Heart left ventricle (tissue), 16 donors: ENCODE results near the gene TCHP. TPM values are rescaled to one million over a fixed set of nuclear protein-coding genes. Genes with fewer than 3 reads are reported as not detected.
"Not testable (repeated sequence)": the region's sequence is repeated elsewhere in the genome, so short reads cannot be mapped to it uniquely, and the experiment has no call there.

ENCODE experiments used
- ATAC-seq, 4 donors: fragments of 200-7000 bp; cut with Tn5 transposase; one replicate each; pipeline ENCODE4 v1.9.1; 2020 to 2022; ENCODE audit warnings: moderate library complexity in 4 of 4, mild to moderate bottlenecking in 3 of 4, moderate number of reproducible peaks in 1 of 4
- DNase-seq, 5 donors: peaks; one replicate each; pipeline ENCODE4 v3.0.0-alpha.2; 2020
- H3K27ac ChIP-seq, 12 donors: fragments of 200-600 bp; sonication (generic) in 4 of 12; one replicate each; pipeline versions ENCODE4 v1.5.0 to v1.8.0; 2016 to 2022; ENCODE audit warnings: mild to moderate bottlenecking in 2 of 12
- H3K27me3 ChIP-seq, 9 donors: fragments of 200-600 bp; sonication (generic) in 2 of 9; one replicate each; pipeline versions ENCODE4 v1.5.1 to v1.8.0; 2016 to 2022; ENCODE audit warnings: mild to moderate bottlenecking in 3 of 9
- H3K36me3 ChIP-seq, 9 donors: fragments of 200-600 bp; sonication (generic) in 2 of 9; one replicate each; pipeline versions ENCODE4 v1.5.0 to v1.8.0; 2018 to 2022; ENCODE audit warnings: mild to moderate bottlenecking in 2 of 9
- H3K4me1 ChIP-seq, 12 donors: fragments of 200-600 bp; sonication (generic) in 4 of 12; one replicate each; pipeline versions ENCODE4 v1.5.0 to v1.8.0; 2016 to 2022; ENCODE audit warnings: mild to moderate bottlenecking in 3 of 12
- H3K4me3 ChIP-seq, 12 donors: fragments of 200-600 bp; sonication (generic) in 4 of 12; one replicate each; pipeline versions ENCODE4 v1.5.0 to v1.8.0; 2017 to 2022; ENCODE audit warnings: mild to moderate bottlenecking in 9 of 12, moderate library complexity in 4 of 12
- H3K9me3 ChIP-seq, 12 donors: fragments of 200-600 bp; sonication (generic) in 4 of 12; one replicate each; pipeline versions ENCODE4 v1.5.0 to v1.8.0; 2016 to 2022; ENCODE audit warnings: mild to moderate bottlenecking in 1 of 12
- POLR2A ChIP-seq, 2 donors: fragments of 450-650 bp; IDR thresholded peaks; one replicate each; pipeline ENCODE4 v1.6.1; 2017; ENCODE audit warnings: antibody characterized with exemption in 2 of 2, mild to moderate bottlenecking in 2 of 2, moderate library complexity in 2 of 2
- WGBS, 4 donors: extraction: QIAGEN DNeasy Blood & Tissue Kit in 2 of 4; methylation state at CpG; one replicate each; pipeline versions ENCODE4 v1.1.5 to v1.1.7; 2013 to 2018; 5-methylcytosine and 5-hydroxymethylcytosine counted together
- intact Hi-C, 10 donors: fragments of 100-400 bp; cut with DNase I; formaldehyde crosslinking; loops; one replicate each; pipeline versions ENCODE4 v1.11.1 to v1.14.2; 2022
- long read RNA-seq, 3 donors: library from polyadenylated mRNA; unstranded; transcript quantifications; one replicate each; pipeline ENCODE4 v2.0.0, GENCODE V29; 2020 to 2021
- polyA plus RNA-seq, 2 donors: library from polyadenylated mRNA; stranded (reverse); fragments of 200-250 nt; gene quantifications; one replicate each; pipeline ENCODE4 v1.2.3, GENCODE V29; 2013
- total RNA-seq, 9 donors: library from RNA; depleted of rRNA in 2 of 9; stranded (reverse); fragments of >200 nt in 2 of 9; fragmentation: NEBNext Ultra II Directional in 3 of 9; extraction: Animal tissue kit (Norgen Biotek cat#: 25700) in 3 of 9; gene quantifications; one replicate each; pipeline versions ENCODE4 v1.1.0 to v1.2.4, GENCODE V29; 2016 to 2023
- TF ChIP-seq, protein P1 (sequence below), 12 donors: fragments of 200-600 bp; sonication (generic) in 4 of 12; IDR thresholded peaks; one replicate each; pipeline versions ENCODE4 v1.5.0 to v1.8.0; 2018 to 2022; ENCODE audit warnings: antibody characterized with exemption in 12 of 12, mild to moderate bottlenecking in 5 of 12
- donor health status: ischemic (EF 13 %, LVEDD 7.1; RV severe dilation, severe dysfunction).
- donor health status: healthy with polysubstance abuse.
- donor health status: DM: no; HTN: yes; CAD: no.
- donor health status: DM: no; HTN: no; CAD: no.
- donor health status: ischemic (EF 25% LVEDD 6.9; RV normal size, moderate dysfunction).
- donor health status: ischemic (EF 25% LVEDD 5.7; RV mildly dilated, moderate dysfunction).
- donor health status: healthy.
- donor health status: DM: yes; HTN: yes; CAD: no.
- donor health status: ischemic (EF 35%, LVEDD 5.7; RV mildly dilated, moderate dysfunction).
- donor health status: nonischemic (EF 11% LVEDD 7.7; RV severe dilation, severe dysfunction).
- donor health status: DM: yes; HTN: yes; CAD: no.
- donor health status: PGD.
- donor health status: ischemic (EF 29% LVEDD 5.4; RV normal size, mild dysfunction).
- donor health status: nonischemic (EF 23%, LVEDD 6.1; RV moderate dilation, normal function).

Gene TCHP, protein sequence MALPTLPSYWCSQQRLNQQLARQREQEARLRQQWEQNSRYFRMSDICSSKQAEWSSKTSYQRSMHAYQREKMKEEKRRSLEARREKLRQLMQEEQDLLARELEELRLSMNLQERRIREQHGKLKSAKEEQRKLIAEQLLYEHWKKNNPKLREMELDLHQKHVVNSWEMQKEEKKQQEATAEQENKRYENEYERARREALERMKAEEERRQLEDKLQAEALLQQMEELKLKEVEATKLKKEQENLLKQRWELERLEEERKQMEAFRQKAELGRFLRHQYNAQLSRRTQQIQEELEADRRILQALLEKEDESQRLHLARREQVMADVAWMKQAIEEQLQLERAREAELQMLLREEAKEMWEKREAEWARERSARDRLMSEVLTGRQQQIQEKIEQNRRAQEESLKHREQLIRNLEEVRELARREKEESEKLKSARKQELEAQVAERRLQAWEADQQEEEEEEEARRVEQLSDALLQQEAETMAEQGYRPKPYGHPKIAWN
- 10 to 100 TPM in 4 of 9 donors, 1 to 10 TPM in 5; 7.4 to 11.7 (median 8.9) TPM for total RNA-seq
- polyA plus RNA-seq, result 10 to 100 TPM; 10.1 to 10.6 TPM
- long read RNA-seq, donor 1, transcript TCHP-202 (13 exons, 3,090 nt), result major isoform, 9 of 14 reads
- long read RNA-seq, donor 1, partial matches to known transcripts, result 2 of 14 reads
- long read RNA-seq, donor 1, other reads (novel, unspliced or antisense), result 2 of 14 reads
- long read RNA-seq, donor 2, transcript TCHP-202 (13 exons, 3,090 nt), result major isoform, 10 of 24 reads
- long read RNA-seq, donor 2, partial matches to known transcripts, result 7 of 24 reads
- long read RNA-seq, donor 2, other reads (novel, unspliced or antisense), result 6 of 24 reads
- long read RNA-seq, donor 3, transcript TCHP-202 (13 exons, 3,090 nt), result major isoform, 18 of 24 reads
- long read RNA-seq, donor 3, partial matches to known transcripts, result 1 of 24 reads
- long read RNA-seq, donor 3, other reads (novel, unspliced or antisense), result 5 of 24 reads

DNA sequence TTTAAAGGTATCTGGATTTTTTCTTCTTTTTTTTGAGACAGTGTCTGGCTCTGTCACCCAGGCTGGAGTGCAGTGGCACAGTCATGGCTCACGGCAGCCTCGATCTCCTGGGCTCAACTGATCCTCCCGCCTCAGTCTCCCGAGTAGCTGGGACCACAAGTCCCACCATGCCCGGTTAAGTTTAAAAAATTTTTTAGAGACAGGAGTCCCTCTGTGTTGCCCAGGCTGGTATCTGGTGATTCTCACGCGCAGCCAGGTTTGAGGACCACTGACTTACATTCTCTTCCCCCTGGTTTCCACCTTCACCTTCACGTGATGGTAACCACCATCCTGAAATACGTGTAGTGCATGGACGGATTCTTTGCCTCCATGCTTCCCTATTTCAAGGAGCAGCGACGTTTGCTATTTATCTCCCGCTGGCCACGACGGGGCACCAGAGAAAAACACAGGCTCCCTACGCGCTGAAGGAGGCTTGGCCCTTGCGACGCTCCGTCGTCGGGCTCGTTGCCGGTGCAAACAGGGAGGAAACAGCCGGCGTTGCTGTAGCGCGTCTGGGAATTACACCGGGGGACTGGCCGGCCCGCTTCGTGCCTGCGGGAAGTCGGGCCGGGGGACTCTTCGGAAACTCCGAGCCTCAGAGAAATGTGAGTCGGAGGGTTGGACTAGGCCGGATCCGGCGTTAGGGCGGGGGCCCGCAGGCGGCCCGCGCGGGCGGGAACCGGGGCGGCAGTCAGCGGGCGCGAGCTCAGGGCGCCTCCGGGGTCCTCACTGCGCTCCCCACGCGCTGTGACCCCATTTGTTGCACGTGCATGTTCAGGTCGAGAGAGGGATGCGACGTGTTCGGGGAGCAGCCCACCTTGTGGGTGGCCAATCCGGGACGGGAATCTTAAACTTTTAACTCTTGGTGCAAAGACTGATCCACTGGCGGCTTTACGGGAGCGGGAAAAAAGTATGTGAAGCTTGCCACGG lies at the start of gene TCHP:
TSS of gene TCHP (plus strand) at position 492 of the 969 bp plus-strand sequence. CDS start 2,753 bp downstream, outside the sequence.
- Histone ChIP-seq H3K36me3 (peaks cover 0 to 26% (median 23%) of the 10 kb centered on the region in 9 donors), H3K4me1 (peaks cover 0 to 24% (median 19%) of the 10 kb centered on the region in 12 donors), H3K9me3 (no peaks in the 10 kb centered on the region), H3K4me3 (peak within 1 kb of the TSS; percentile 73 to 95 (median 78)), H3K27me3 (no peaks in the 10 kb centered on the region), H3K27ac (peak within 1 kb of the TSS; percentile 42 to 87 (median 84))
- TF ChIP-seq POLR2A (IDR thresholded peaks at IDR 0.05), result peak in 1 of 2 donors; percentile 28
- TF ChIP-seq, protein P1, sequence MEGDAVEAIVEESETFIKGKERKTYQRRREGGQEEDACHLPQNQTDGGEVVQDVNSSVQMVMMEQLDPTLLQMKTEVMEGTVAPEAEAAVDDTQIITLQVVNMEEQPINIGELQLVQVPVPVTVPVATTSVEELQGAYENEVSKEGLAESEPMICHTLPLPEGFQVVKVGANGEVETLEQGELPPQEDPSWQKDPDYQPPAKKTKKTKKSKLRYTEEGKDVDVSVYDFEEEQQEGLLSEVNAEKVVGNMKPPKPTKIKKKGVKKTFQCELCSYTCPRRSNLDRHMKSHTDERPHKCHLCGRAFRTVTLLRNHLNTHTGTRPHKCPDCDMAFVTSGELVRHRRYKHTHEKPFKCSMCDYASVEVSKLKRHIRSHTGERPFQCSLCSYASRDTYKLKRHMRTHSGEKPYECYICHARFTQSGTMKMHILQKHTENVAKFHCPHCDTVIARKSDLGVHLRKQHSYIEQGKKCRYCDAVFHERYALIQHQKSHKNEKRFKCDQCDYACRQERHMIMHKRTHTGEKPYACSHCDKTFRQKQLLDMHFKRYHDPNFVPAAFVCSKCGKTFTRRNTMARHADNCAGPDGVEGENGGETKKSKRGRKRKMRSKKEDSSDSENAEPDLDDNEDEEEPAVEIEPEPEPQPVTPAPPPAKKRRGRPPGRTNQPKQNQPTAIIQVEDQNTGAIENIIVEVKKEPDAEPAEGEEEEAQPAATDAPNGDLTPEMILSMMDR (IDR thresholded peaks at IDR 0.05), result peak in 8 of 12 donors; percentile 18 to 60 (median 36)
- DNase-seq (peak; percentile 89 to 91 (median 89)), ATAC-seq (peak; percentile 88 to 97 (median 96))
- intact Hi-C loops, result no loop called here
- 1 to 7% (median 2%) methylated on average over 24 to 69 of the region's 69 CpGs for WGBS, 4 donors

DNA sequence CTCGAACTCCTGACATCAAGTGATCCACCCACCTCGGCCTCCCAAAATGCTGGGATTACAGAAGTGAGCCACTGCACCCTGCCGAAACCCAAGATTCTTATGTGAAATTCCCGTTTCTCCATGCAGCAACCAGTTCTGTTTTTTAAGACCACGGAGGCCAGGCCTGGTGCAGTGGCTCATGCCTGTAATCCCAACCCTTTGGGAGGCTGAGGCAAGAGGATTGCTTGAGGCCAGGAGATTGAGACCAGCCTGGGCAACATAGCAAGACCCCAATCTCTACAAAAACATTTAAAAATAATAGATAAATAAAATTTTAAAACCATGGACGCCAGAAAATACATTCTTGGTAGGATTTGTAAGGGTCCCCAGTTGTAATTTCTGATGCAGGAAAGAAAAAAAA lies 49.6 kb upstream of the TCHP start:
- H3K27me3 ChIP-seq, H3K4me3 ChIP-seq, H3K27ac ChIP-seq, DNase-seq, intact Hi-C loops, H3K9me3 ChIP-seq, ATAC-seq: not testable (repeated sequence)
- whole genome bisulfite sequencing, 4 donors, result 89 to 93% (median 92%) methylated on average over 6 of the region's 6 CpGs
- Histone ChIP-seq H3K4me1 (peaks cover 0 to 17% (median 0%) of the 10 kb centered on the region in 12 donors), H3K36me3 (peaks cover 0 to 40% (median 28%) of the 10 kb centered on the region in 9 donors)

DNA sequence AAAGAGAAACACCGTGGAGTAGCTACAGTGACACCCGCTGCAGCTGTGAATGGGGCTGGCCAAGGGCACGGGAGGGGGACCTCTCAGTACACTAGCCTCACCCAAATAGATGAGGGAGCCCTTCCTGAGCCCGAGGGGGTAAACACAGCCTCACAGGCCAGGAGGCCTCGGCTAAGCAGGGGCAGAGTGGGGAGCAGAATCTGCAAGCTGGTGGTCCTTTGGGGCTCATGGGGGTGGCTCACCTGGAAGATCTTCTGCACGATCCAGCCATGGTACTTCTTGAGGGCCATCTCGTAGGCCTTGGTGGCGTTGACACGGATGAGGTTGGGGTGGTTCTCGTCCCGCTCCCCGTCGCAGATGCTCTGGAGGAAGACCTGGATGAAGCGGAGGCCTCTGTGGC lies 44.7 kb upstream of the TCHP start:
- H3K4me3 ChIP-seq, result no peak overlapping the region
- no peaks in the 10 kb centered on the region for H3K27me3 ChIP-seq
- no peaks in the 10 kb centered on the region for H3K9me3 ChIP-seq
- intact Hi-C loops, result no loop called here
- TF ChIP-seq, protein P1 (IDR thresholded peaks at IDR 0.05), result no peak
- no peak for TF ChIP-seq POLR2A (IDR thresholded peaks at IDR 0.05)
- 93 to 97% (median 95%) methylated on average over 13 to 14 of the region's 14 CpGs for WGBS, 4 donors
- ATAC-seq (no peak), DNase-seq (no peak)
- H3K27ac ChIP-seq, result no peak overlapping the region
- H3K36me3 ChIP-seq, result peaks cover 0 to 77% (median 54%) of the 10 kb centered on the region in 9 donors
- no peaks in the 10 kb centered on the region for H3K4me1 ChIP-seq

DNA sequence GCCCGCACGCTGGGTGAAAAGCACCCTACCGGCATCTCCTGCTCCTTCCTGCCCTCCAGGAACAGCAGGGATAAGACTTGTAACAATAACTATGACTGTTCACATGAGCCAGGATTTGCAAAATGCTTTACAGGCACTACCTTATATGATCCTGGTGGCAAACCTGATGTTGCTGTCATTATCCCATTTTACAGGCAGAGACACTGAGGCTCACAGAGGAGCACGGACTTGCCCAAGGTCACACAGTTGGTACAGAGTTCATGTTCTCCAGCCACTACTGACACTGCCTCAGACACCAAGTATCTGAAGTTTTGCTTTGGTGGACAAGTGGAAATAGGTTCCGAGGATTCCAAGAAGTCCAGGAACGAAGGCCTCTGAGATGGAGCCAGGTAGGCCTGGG lies 42.4 kb upstream of the TCHP start:
- TF ChIP-seq, protein P1 (IDR thresholded peaks at IDR 0.05), result no peak
- no peak for TF ChIP-seq POLR2A (IDR thresholded peaks at IDR 0.05)
- Histone ChIP-seq H3K27ac (no peak overlapping the region), H3K36me3 (peaks cover 0 to 66% (median 48%) of the 10 kb centered on the region in 9 donors), H3K9me3 (no peaks in the 10 kb centered on the region), H3K27me3 (no peaks in the 10 kb centered on the region), H3K4me1 (no peaks in the 10 kb centered on the region), H3K4me3 (no peak overlapping the region)
- ATAC-seq, result no peak
- DNase-seq, result no peak
- 97 to 100% (median 97%) methylated on average over 5 to 6 of the region's 6 CpGs for WGBS, 4 donors
- intact Hi-C loops, result no loop called here
